Superior temporal gyrus (tissue), 1 donor: ENCODE measurements around the gene TLL1.

Experiments used
- DNase-seq: peaks from one replicate; pipeline ENCODE4 v3.0.0-alpha.2; 2016; ENCODE audit errors: extremely low spot score

The TLL1 gene

DNA sequence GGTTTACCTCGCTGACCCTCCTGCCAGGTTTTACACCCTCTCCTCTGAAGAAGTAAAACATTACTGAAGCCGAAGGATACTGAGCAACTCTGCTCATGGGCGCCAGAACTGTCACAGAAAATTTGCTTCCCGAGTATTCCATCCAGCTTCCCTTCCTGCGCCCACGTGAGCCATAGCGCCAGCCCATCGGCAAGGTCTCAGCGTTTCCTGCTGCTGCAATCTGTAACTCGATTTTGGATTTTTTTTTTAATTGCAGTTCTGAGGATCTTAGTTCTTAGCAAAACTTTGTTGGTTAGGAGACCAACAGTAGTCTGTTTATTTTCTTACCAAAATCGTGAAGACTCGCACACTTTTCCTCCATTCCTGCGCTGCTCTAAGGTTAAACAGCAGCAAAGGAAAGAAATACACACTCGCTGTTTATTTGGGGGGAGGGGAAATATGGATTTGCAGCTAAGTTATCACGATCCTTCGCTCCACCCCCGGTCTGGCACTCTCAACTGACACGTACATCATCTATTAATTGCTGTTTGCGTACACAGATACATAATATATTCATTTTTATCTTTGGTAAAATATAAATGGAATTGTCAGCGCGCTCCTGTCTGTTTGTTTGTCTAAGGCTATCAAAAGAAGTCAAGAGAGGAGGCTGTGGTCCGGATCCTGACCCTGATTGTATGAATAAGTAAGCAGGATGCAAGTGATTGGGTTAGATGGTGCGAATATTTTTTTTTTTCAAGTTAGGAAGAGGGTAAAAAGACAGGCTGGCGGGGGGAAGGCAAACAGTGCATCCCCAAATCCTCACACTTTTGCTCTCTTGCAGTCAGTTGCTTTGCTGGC lies at the start of gene TLL1:
TLL1 (plus strand) TSS at position 777 of the 837 bp plus-strand sequence. CDS start 668 bp downstream, outside the sequence.
- peak; percentile 53 for DNase-seq

GRCh38 chr4:165826166-165826565 lies 46.9 kb upstream of the TLL1 start:
- no peak for DNase-seq

- no peak for DNase-seq
Measured at GRCh38 chr4:165827018-165827417, 46.0 kb upstream of the TLL1 start.

- no peak for DNase-seq
Measured at GRCh38 chr4:165828928-165829327, 44.1 kb upstream of the TLL1 start.

- no peak for DNase-seq
Measured at GRCh38 chr4:165834116-165834515, 38.9 kb upstream of the TLL1 start.

GRCh38 chr4:165838575-165838974 lies 34.5 kb upstream of the TLL1 start:
- no peak for DNase-seq

DNA sequence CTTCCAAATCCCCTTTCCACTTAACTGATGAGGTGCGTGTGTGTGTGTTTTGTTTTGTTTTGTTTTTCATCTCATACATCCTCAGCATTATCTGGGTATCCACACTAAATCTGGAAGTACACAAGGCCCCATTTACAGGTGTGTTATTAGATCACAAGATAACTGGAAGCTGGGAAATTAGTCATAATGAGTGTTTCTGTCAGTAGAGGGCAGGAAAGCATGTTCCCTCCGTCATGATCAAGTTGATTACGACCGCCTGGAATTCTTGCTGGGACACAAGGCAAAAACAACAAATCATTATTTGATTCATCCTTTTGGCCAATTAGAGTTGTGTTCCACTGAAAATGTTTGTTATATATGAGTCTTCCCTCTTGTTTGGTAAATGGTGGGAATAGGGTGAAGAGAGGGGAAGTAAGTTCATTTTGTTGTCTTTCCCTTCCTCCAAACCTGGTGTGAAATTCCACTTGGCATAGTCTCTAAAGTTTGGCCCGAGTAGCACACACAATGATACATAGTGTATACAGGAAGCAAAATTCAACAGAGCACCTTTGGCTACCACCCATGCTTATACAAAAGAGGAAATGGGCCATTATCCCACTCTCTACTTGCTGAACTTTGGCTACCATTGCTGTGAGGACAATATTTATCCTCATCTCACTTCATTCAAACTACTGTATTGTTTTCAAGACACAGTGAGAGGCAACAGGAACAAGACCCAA lies 33.3 kb upstream of the TLL1 start:
- DNase-seq: no peak

DNA sequence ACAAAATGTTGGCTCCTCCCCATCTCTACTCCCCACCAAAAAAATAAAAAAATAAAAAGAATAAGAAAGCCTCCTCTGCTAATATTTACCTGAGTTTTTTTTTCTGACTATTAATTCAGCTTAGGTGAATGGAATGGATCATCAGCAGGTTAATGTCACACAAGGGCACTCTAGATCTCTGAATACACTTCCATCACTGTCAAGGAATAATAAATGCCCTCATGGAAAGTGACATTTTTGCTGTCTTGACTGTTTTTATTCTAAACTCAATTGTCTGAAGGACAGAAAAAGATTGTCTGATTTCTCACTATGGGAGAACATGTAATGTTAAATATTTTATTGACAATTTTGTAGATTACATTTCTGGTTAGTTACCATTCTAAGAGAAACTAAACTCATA lies 30.4 kb upstream of the TLL1 start:
- no peak for DNase-seq

DNA sequence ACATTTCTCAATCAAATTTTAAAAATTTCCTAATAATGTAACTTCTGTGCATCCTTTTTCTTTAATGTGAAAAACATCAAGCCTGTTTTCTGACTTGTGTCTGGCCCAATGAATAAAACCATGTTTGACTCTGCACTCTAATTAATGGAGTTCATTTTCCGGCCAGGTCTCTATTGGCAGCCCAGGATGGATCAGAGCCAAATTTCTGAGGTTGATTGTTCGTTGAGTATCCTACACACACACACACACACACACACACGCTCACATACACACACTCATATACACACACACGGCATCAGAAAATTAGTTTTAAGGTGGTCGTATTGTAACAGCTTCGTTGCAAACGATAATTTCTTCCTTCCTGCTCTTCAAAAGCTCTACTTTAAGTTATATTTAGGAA lies 28.9 kb upstream of the TLL1 start:
- DNase-seq: no peak

DNA sequence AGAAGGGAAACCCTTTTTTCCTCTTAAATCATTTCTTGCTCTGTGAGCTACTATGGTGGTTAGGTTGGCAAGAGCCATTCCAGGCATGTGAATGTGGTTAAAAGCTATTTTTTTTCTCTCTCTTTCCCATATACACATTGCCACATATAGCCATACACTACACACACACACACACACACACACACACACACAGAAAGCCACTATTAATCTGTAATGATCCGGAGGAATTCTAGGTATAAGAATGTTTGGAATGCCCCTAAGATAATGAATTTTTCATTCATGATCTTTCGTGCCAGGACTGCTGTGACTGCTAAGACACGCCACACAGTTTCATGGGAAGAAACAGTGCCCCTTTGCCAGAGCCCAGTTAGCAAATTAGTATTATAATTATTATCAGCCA lies 21.8 kb upstream of the TLL1 start:
- DNase-seq: no peak

DNA sequence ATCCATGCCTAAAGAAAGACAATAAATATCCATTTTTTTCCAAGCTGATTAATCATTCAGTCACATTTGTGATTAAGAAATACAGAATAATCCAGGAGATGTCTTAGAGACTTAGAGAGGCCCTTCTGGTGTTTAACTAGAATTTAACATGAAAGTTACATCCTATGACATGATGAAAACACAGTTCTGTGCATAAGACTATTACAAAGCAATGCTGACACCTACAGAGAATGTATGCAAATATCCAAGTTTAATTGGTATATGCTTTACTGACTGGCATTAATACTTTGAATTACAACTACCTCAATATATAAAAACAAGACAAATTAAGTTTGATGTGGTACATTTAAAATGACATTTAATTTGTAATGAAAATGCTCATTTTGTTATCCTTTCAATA lies 17.8 kb upstream of the TLL1 start:
- no peak for DNase-seq

- DNase-seq: no peak
Measured at GRCh38 chr4:165861363-165861762, 11.7 kb upstream of the TLL1 start.

- no peak for DNase-seq
Measured at GRCh38 chr4:165864271-165864670, 8.8 kb upstream of the TLL1 start.

DNA sequence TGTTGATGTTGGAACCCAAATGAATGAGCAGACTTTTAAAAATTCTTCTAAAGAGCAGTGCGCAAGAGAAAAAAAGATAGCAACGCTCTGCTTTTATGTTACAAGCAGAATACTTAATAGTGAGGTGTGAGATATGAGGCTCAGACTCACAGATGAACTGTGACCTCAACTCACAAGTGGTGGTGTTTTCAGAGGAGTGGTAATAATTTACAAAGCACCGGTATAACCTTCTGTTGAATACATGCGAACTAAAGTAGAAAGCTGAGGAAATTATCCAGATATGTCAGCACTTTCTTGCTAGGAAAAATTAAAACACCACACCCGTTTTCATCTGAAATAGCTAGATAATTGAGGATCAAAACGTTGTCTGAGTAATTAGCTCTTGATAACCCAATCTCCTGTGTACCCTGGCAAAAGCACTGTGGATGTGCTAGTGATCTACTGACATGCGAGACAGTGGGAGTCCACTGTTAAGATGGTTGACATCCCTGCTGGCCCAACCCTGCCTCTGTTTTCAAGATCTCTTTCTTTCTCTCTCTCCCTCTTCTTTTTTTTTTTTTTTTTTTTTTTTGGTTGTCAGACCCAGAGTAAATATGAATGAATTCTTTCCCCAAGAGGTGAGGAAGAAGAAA lies 6.9 kb upstream of the TLL1 start:
- no peak for DNase-seq

- no peak for DNase-seq
Measured at GRCh38 chr4:165867961-165868360, 5.1 kb upstream of the TLL1 start.

GRCh38 chr4:165873298-165874071 lies 448 bp downstream of the TLL1 start:
- DNase-seq: no peak

GRCh38 chr4:165874072-165874790 lies 1.2 kb downstream of the TLL1 start:
- no peak for DNase-seq

DNA sequence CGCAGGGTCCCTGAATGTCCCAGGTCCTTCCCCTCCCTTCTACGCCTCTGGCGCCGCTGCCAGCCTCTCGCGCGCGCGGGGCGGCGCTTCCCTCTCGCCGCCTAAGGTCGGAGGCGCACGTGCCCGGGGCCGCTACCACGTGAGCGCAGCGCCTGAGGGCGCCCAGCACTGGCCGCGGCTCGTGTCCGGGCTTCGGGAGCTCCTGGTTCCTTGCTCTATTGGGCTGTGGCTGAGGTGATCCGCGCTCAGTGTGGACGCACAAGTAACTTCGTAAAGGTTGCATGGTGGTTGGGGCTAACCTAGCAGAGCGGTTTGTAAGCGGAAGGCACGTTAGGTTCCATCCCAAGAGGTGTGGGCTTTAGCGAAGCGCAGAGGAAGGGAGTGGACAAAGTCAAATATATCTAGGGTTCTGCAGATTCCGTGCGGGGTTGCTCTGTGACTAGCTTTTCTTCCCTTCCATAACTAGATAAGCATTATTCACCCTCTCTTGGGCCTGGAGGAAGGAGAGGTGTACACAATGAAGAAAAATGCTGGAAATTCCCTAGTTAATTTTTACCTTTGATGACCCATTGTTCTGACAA lies 1.8 kb downstream of the TLL1 start:
- DNase-seq: no peak

- DNase-seq: no peak
Measured at GRCh38 chr4:165875446-165875845, 2.4 kb downstream of the TLL1 start.

- peak; percentile 7 for DNase-seq
Measured at GRCh38 chr4:165877286-165877685, 4.2 kb downstream of the TLL1 start.

DNA sequence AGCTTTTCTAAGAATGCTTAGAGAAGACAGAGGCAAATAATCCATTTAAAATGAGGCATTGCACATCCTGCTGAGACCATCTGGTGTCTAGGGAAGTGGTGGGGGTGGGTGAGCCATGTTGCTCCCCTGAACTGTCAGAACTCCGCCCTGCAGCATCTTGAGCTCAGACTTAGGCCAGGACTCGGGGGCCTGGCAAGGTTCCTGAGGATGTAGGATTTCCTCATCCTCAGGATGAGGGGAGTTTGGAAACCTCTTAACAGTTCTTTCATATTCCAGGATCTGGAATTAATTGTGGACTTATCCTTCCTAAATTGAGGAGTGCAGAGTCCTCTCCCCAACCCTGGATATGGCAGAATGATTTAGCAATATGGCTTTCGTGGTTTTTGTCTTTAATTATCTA lies 6.6 kb downstream of the TLL1 start:
- DNase-seq: no peak
